NCI-H226 (cell line): ENCODE data around the gene PSMA6.
"Not testable (repeated sequence)": the region's sequence is repeated elsewhere in the genome, so short reads cannot be mapped to it uniquely, and the experiment has no call there.

Experiments used
- DNase-seq: peaks from one replicate; pipeline ENCODE4 v3.0.0-alpha.2; 2015

Gene PSMA6

GRCh38 chr14:35292051-35292769, at the start of gene PSMA6:
Gene PSMA6, plus strand, starts transcription at chr14:35292382. Its CDS starts 95 bp downstream, at chr14:35292477.
- peak; percentile 99 for DNase-seq

- DNase-seq = no peak
Observed at GRCh38 chr14:35242599-35243311, 49.4 kb upstream of the PSMA6 start.

GRCh38 chr14:35243956-35244355, 48.2 kb upstream of the PSMA6 start:
- DNase-seq = no peak

GRCh38 chr14:35244542-35244941, 47.6 kb upstream of the PSMA6 start:
- DNase-seq = no peak

- no peak for DNase-seq
Observed at GRCh38 chr14:35245051-35245450, 47.1 kb upstream of the PSMA6 start.

GRCh38 chr14:35247777-35248475, 44.3 kb upstream of the PSMA6 start:
- peak; percentile 63 for DNase-seq

- no peak for DNase-seq
Observed at GRCh38 chr14:35248476-35248788, 43.8 kb upstream of the PSMA6 start.

- DNase-seq = no peak
Observed at GRCh38 chr14:35250319-35250718, 41.9 kb upstream of the PSMA6 start.

GRCh38 chr14:35252451-35252868, 39.7 kb upstream of the PSMA6 start:
- DNase-seq = no peak

- DNase-seq = not testable (repeated sequence)
Observed at GRCh38 chr14:35253056-35253455, 39.1 kb upstream of the PSMA6 start.

GRCh38 chr14:35254034-35254622, 38.1 kb upstream of the PSMA6 start:
- not testable (repeated sequence) for DNase-seq

GRCh38 chr14:35254736-35255135, 37.4 kb upstream of the PSMA6 start:
- no peak for DNase-seq

- no peak for DNase-seq
Observed at GRCh38 chr14:35255711-35256110, 36.5 kb upstream of the PSMA6 start.

GRCh38 chr14:35257809-35258208, 34.4 kb upstream of the PSMA6 start:
- DNase-seq = peak; percentile 52

GRCh38 chr14:35258420-35258819, 33.8 kb upstream of the PSMA6 start:
- peak; percentile 51 for DNase-seq

GRCh38 chr14:35261774-35262173, 30.4 kb upstream of the PSMA6 start:
- no peak for DNase-seq

- DNase-seq = no peak
Observed at GRCh38 chr14:35262436-35262835, 29.7 kb upstream of the PSMA6 start.

GRCh38 chr14:35268946-35269345, 23.2 kb upstream of the PSMA6 start:
- no peak for DNase-seq

GRCh38 chr14:35274805-35275204, 17.4 kb upstream of the PSMA6 start:
- DNase-seq = no peak

- no peak for DNase-seq
Observed at GRCh38 chr14:35277179-35277578, 15.0 kb upstream of the PSMA6 start.

- no peak for DNase-seq
Observed at GRCh38 chr14:35279369-35279768, 12.8 kb upstream of the PSMA6 start.

- no peak for DNase-seq
Observed at GRCh38 chr14:35281341-35281740, 10.8 kb upstream of the PSMA6 start.

GRCh38 chr14:35284506-35284905, 7.7 kb upstream of the PSMA6 start:
- DNase-seq = no peak
